GM21717 (cell line): Measurements from ENCODE around the gene C1orf141.
A peak's percentile ranks its signal among the peaks of the same experiment; 100 is the strongest.
"Not testable (repeated sequence)": the region's sequence is repeated elsewhere in the genome, so short reads cannot be mapped to it uniquely, and the experiment has no call there.

Experiments used
- ATAC-seq: cut with Tn5 transposase; IDR thresholded peaks from one replicate; pipeline ENCODE4 v1.9.1; 2021; ENCODE audit warnings: mild to moderate bottlenecking, moderate library complexity; ENCODE audit not compliant: unreplicated experiment

The C1orf141 gene

DNA sequence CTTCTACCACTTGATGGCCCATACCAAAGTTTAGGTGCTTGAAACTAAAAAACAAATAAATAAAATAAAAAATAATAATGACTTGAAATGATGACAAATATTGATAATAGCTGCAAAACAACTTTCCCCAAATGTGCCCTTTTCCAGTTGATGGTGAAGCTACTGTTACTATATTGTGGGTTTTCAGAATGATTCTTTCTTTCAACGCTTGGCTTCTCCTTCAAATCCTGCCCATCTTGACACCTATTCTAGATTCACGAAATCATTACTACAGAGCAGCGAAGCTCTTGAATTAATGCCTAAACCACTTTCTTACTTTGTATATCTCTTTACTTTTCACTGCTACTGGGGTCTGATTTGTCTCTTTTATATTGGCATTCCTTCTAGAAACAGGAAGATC lies 9.2 kb upstream of the C1orf141 start:
- ATAC-seq: no peak

DNA sequence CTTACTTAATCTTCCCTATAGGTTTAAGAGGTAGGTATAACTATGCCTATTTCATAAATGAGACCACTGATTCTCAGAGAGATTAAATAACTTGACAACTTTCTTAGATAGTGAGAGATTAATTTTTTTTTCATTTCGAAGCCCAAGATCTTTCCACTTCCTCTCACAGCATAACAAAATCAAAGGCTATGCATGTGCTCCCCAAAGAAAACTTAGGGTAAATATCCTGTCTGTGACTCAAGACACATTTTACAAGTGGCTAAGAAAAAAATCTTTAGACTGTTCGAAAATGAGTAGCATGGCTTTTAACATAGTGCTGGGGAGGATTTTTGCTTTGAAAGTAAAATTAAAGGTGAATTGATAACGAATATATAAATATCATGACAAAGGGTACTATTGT lies 8.2 kb upstream of the C1orf141 start:
- ATAC-seq: no peak

DNA sequence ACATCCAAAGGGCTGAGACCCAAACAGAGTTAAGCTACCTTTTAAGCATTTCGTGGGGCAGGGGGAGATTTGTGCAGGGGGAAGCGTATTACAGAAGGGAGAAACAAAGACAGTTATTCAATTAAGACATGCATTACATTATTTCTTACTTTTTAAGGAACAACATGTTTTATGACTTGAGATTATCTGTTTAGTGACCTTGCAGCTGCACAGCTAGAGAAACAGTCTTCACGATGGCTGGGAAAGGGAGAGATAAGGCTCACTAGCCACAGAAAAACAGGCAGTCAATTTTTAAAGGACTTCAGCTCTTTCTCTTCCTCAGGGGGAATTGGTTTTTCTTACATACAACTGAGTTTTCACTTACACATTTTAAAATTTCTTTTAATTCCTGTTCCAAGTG lies 7.1 kb upstream of the C1orf141 start:
- ATAC-seq: not testable (repeated sequence)

DNA sequence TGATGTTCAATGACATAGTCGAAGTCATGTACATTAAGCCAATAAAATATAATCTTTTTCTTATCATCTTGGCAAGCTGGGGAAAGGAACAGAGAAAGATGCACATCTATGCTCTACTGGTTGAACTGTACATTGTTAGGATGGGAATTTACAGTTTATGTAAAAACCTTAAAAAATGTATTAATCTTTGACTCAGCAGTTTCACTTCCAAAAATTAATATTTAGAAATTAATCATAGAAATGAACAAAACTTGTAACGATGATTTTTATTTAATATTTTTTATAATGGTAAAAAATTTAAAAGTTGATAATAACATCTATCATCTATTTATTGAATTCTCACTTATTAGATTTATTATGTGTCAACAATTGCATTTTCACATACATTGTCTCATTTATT lies 5.7 kb upstream of the C1orf141 start:
- ATAC-seq: no peak

DNA sequence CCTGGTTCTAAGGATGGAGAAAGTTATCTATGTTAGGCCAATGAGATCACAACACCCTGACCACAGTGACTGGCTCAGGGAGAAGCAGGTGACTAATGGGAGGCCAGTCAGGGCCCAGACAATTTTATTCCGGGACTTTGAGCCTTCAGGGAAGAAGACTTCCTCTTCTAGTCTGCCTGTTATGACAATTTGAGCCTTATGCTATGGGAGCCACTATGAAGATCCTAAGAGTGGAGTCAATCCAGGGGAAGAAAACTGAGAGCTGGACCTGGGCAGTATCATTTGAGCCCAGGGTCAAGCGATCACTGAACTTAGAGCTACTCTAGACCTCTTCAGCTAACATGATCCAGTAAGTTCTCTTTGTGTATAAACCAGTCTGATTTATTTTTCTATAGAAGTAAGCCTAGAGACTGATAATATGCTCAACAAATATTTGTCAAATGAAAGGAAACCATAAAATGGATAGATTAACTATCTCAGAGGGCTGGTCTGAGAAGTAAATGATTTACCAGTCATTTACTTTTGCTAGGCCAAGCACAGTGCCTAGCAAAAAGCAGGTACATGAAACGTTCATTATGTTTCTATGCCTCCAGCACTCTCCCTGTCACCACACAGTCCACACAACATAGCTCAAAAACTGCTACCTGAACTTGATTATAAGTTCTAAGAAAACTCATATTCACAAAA lies 4.2 kb upstream of the C1orf141 start:
- ATAC-seq: no peak

DNA sequence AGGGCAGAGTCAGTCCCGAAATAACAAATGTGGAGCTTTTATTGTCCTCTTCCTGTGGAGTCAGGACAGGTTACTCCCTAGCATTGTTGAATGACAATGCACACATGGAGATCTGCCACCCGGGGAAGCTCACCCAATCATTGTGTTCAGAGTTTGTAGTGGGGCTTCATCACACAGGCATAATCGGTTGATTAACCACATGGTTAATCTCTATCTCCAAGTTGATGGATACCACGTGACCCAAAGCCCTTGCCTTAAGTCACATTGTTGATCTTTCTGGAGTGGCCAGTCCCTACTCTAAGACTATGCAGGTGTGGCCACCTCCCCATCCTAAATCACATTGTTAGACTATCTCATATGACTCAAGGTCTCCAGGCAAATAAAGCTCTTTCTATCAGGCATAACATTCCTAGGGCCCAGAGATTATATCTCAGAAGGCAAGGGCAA lies 2.6 kb upstream of the C1orf141 start:
- ATAC-seq: no peak

DNA sequence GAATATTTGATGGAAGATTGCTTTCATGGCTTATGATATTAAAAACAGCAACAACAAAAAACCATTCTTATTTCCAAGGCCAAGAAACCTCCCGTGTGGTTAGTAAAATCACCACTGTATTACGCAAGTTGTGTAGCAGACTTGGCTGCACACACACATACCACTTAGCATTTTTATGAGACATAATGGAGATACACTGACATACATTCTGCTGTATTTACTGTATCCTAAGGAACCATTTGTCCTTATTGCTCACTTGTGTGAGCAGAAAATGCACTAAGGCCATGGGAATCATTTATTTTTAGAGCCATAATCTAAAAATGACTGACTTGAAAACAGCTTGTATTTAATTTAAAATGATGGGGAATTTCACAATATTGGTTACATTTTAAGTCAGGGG lies 584 bp upstream of the C1orf141 start:
- no peak for ATAC-seq

DNA sequence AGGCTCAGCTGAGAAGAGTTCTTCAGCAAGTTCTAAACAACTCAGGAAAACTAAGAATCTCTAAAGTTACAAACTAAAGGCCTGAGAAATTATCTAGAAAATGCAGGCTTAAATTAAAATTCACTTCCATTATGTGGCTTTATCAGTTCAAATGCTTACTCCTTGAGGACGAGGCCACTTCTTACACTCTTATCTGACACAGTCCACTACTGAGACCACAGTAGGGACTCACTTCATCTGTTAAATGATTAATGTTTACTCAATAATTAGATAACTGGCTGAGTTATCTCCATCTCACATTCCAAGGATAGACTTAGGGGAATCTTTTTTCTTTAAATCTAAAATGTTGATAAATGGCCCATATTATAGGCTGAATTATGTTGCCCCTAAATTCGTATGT lies 1.6 kb downstream of the C1orf141 start:
- no peak for ATAC-seq

DNA sequence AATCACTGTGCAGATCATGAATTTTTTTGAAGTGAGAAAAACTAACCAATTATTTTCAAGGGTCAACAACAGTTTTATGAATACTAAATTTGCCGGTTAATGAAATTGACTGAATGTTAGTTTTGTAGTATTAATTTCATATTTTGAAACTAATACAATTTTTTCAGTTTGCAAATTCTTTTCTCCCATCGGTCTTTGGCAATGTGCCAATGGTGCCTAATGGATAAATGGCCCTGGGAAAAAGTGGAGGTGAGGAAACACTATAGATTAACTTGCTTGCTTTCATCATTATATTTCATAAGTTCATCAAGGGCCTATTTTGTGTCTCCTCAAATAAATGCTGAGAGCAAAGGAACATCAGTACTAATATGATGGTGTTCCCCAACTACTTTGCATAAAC lies 4.1 kb downstream of the C1orf141 start:
- no peak for ATAC-seq

DNA sequence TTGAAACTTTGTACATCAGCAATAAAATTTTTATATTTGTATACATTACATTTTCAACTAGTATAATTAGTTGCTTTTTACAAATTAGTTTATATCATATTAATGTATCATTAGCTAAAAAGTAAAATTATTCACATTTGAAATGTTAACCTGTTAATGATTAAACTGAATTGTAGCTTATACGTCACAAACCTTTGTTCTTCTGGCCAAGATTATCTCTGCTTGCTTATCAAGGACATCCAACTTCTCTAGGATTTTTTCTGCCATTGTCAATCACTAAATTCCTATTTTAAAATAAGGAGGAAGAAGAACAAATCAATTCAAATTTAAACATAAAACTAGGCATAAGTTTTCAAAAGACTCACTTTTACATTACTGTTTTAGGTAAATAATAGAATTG lies 7.8 kb downstream of the C1orf141 start:
- ATAC-seq: no peak

DNA sequence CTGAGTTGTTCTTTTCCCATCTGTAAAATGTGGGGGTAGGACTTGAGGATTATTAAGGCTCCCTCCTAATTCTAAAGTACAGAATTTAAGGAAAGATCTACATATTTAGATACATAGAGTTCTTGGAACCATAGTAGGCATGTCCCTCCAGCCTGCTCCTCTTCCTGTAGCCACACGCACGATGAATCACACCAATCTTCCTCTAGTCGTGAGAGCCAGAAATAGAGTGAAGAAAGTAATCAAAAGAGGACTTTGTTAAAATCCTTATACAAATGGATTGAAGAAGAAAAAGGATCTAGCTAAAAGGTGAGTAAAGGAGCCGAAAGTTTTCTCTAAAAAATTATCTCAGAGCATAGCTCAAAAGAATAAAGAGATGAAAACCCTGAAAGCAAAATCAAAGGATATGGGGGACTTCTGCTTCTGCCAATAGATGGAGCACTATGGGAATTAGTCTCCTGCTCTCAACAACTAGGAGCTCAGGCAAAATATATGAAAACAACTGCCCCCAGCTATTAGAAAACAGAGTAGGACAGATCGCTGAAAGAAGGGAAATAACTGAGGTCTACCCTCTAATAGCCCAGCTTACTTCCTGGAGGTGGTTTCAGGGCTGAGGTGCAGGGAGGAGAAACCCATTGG lies 8.5 kb downstream of the C1orf141 start:
- ATAC-seq: no peak

DNA sequence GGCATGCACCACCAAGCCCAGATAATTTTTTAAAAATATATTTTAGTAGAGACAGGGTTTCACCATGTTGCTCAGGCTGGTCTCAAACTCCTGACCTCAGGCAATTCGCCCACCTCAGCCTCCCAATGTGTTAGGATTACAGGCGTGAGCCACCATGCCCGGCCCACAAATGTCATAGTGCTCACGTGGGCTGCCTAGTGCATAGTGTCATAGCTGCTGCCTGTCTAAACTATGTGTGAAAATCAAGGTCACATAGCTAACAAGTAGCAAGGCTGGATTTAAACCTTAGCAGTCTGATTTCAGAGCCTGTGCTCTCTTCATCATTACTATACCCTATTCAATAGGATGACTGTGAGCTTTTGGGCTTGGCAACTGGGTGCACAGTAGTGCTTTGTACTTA lies 10.3 kb downstream of the C1orf141 start:
- no peak for ATAC-seq

DNA sequence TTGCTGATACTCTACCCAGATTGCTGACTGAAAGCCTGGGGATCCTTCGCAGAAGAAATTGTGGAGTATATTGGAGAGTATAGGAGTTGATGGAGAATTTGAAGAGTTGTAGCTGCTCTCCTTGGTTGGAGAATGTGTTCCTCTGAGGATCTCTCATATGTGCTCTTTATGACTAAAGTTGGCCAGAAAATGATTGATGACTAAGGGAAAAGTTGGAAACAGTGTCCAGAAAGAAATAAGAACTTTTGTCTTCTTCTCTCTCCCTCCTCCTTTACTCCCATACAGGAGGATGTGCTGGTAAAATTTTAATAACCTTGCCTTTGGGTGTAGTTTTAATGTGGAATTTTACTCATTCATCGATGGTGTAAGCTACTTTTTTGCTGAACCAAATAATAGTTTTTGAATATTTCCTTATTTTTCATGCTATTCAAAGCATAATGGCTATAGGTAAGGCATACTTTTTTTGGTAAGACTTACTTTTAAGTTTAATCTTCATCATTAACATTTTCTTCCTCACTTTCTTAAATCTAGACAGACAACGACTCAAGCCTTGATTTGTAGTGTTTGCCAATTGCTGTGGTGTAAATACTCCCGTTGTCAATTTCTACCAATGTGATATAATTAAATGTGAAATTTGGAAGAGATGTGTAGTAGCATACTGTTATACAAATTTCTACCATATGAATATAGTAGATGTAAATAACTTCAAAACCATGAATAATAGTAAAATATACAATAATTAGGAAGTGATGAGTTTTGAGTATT lies 13.7 kb downstream of the C1orf141 start:
- no peak for ATAC-seq

DNA sequence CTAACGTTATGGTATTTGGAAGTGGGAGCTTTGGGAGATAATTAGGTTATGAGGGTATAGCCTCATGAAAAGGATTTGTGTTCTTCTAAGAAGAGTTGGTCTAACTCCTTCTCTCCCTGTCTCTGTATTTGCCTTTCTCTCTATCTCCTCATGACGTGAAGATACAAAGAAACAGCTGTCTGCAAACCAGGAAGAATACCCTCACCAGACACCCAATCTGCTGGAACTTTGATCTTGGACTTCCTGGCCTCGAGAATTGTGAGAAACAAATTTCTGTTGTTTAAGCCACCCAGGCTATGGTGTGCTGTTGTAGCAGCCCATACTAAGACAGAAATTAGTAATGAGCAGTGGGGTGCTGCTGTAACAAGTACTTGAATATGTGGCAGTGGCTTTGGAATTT lies 16.1 kb downstream of the C1orf141 start:
- no peak for ATAC-seq

DNA sequence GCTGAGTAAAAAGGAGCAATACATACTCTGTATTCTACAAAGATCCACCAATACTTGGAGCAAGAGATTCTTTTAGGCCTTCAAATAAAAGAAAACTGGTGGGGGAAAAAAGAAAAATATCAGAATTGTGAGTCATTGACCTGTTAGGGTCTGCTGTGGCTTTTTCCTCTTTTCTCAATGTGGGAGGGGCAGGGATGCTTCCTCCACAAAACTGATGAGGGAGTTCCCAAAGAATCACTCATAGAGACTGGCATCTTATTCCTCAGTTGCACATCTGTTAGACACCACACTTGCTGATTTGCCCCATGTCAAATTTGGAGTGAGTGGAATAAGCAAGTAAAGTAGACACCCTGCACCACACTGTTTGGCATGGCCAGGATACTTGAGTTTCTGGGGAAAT lies 16.6 kb downstream of the C1orf141 start:
- ATAC-seq: no peak

DNA sequence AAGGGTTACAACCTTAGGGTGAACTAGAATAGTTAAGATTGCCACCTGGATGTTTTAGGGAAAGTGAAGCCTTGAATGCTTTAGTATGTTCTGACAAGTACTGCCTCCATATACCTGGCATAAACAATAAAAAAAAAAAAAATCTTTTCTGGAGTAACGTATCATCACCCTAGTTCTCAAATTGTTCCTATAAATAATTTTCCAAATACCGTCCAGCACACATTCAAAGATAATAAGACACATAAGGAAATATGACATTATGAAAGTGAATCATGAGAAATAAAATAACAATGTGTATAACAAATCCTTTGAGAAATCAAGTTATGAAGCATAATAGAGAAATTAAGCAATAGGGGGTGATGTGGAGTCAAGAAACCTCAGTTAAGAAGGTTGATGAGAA lies 20.6 kb downstream of the C1orf141 start:
- no peak for ATAC-seq

DNA sequence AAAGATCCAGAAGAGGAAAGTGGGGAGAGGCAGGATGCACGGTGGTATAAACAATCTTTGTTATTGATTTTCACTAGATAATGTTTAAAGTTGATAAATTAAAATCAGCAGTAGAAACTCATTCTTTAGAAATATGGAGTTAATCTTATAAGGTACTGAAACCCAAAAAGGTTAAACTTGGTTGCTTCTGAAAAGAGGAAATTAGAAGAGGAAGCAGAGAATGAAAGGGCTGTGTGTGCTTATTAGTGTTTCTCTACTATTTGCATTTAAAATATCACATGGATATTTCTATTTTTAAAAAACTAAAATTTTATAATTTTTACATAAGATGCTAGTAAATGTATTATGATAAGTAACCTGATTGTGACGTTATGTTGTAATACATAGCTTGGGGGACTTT lies 24.4 kb downstream of the C1orf141 start:
- ATAC-seq: peak; percentile 36

DNA sequence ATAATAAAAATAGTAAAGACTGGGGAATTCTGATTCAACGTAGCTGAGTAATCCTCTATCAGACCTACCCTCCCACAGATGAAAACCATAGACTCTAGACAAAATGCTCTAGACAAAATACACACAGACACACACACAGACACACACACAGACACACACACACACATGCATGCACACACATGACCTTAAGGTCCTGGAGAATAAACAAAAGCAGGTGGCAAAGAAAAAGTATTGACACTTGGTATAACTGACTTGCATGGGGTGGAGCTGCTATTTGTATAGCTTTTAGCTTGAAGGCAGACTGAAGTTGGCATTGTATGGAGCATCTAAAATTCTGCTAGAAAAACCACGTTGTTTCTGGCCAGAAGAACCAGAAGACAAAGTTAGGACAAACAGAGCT lies 29.3 kb downstream of the C1orf141 start:
- ATAC-seq: no peak

DNA sequence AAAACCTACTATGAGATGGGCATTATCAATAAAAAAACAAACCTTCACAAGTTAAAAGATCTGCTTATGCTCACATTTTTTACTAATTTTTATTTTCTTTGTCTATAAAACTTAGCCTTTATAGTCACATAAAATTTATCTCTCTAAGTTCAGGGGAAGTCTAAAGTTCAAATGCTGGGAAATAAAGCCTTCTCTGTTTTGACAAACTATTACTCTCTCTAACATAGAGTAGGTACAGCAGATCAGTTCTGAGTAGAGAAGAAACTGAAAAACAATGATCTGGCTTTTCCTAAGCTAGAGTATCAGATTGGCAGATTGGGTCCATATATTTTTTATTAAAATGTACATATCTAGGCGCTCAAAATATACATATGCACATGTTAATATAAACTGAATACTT lies 31.2 kb downstream of the C1orf141 start:
- no peak for ATAC-seq

DNA sequence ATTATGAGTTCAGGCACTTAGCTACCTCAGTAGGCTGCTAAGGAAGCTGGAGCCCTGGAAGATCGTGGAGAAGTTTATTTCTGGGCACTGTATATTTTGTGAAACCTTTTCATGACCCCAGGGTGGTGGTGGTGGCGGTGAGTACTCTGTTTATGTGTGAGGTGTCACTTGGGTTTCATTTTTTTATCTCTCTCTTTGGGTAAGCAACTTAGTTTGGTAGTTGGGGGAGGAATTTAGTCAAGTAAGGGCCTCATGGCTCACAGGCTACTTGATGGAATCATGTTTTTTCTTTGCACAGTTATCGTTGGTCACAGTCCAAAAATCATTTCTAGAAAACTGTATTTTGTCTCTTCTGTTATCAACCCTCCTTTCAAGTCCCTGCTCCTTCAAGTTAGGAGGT lies 33.9 kb downstream of the C1orf141 start:
- ATAC-seq: no peak

DNA sequence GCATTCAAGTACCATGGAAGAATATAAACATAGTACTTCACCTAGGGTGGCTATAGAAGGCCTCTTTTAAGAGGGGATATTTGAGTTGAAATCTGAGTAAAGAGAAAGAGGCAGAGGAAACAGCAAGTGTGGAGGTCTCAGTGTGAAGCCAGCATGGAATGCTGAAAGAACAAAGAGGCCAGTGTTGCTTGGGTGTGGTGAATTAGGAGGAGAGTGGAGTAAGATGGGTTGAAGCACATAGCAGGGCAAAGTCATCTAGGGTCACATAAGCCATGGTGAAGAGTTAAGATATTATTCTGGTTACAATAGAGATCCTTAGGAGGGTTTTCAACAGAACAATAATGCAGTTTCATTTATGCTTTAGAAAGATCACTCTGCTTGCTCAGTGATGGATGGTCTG lies 37.5 kb downstream of the C1orf141 start:
- no peak for ATAC-seq

DNA sequence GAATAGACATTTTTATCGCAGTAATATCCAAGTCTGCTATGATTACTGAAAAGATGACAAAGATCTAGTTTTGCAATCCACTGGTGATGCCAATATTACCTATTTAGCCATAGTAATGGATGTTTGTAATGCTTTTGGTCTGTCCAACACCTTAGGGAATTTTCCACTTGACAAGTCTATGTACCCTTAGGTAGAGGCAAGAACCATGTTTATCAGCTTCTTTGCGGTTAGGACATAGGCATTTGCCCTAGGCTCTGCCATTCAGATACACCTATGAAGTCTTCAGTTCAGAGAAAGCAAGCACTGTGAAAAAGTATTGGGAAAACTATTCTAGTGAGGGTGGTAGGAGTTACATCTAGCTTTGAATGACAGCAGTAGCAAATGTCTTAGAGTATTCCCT lies 40.6 kb downstream of the C1orf141 start:
- no peak for ATAC-seq
